ENCODE results near the gene MSRB1.
"Not testable (repeated sequence)": the region's sequence is repeated elsewhere in the genome, so short reads cannot be mapped to it uniquely, and the experiment has no call there.

Gene MSRB1

GRCh38 chr16:1914988-1915387, 28.0 kb downstream of the MSRB1 start:
- no peak for DNase-seq

DNA sequence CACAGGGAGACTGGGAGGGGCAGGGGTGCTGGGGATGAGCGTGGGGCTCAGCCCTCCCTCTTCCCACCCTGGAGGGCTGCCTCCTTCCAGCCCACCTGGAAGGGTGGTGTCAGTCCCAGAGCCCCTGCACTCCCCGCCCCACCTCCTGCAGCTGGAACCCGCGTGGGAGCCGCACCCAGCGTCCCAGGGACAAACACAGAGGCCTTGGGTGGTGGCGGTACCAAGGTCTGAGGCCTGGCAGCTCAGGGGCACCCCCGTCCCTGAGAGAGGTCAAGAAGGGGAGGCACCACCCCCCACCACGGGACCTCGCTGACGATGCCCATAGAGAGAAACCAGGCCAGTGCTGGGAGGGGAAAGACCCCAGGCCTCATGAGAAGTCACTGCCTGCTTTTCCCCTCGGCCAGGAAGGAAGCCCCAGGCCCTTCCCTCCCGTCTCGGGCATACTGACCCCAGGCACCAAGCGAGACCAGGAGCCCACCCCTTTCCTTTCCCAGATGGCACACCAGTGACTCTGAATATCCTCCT, 28.9 kb downstream of the MSRB1 start:
- no peak for DNase-seq

GRCh38 chr16:1913327-1914083, 29.5 kb downstream of the MSRB1 start:
- DNase-seq: no peak

DNA sequence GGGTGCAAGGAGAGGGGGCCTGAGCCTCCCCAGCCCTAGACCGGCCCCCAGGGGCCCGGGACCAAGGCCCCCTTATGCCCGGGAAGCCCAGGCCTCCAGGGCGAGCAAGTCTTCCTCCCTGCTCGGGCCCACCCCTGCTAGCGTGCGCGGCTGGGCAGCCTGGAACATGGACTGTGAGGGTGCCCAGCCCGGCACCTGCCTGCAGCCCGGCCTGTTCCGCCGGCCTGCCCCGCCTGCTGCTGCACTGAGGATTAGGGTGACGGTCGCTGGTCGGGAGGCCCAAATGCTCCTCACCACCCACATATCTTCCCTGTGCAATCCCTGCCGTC, 30.8 kb downstream of the MSRB1 start:
- no peak for DNase-seq

GRCh38 chr16:1911467-1912214, 31.4 kb downstream of the MSRB1 start:
- DNase-seq: no peak

DNA sequence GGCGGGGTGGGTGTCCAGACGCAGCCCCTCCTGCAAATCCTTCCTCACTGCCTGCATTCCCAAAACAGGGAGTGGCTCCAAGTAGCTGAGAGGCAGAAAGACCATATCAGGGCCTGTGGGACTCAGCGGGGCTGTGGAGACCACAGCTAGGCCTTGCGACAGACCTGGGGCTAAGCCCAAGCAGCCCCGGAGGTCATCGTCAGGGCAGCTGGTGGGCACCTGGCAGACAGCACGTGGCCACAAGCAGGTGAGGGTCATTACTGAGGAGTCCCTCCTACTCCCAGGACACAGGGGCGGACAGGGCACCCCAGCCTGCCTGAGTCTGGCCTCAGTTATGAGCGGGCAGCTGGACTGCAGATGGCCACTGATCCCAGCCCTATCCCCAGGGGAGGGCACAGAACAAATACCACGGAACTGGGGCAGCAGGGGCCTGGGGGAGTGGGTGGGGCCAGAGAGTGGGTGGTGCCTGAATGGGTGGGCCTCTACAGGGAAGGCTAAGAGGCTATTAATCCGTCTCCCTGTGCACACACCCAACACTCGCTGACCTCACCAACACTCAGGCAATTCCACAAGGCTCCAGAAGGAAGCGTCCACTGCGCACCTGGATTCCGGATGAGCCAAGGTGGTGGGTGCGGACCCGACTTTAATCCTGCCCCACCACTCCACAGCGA, 33.3 kb downstream of the MSRB1 start:
- DNase-seq: no peak

GRCh38 chr16:1908983-1909382, 34.0 kb downstream of the MSRB1 start:
- no peak for DNase-seq

GRCh38 chr16:1908184-1908583, 34.8 kb downstream of the MSRB1 start:
- DNase-seq: no peak

DNA sequence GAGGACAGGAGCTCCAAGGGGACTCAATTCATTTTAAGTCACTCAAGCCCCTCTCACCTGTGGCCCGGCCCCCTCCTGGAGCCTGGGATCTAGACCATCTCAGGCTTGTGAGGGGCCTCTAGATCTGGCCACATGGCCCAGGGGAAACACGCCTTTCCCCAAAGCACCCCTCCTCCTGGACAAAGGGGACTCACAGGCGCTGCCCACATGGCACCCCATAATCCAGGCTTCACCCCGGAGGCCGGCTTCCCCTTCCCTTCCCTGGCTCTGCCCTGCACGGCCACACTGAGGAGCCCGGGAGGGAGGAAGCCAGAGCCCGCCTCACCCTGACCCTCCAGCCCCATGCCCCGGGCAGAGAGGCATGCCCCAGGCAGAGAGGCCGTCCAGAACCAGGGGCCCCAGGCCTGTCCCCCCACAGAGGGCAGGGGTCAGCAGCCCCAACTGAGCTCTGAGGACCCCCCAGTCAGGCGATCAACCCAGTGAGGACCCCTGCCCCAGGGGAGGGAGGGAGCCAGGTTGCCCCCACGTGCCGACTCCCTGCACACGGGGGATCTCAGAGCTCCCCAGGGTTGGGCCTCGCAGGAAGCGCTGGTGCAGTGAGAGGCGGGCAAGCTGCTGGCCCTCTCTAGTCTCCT, 35.7 kb downstream of the MSRB1 start:
- DNase-seq: no peak

GRCh38 chr16:1906846-1907165, 36.2 kb downstream of the MSRB1 start:
- no peak for DNase-seq

- DNase-seq: no peak
Observed at GRCh38 chr16:1906055-1906845, 36.7 kb downstream of the MSRB1 start.

GRCh38 chr16:1903845-1904840, 38.9 kb downstream of the MSRB1 start:
- no peak for DNase-seq

DNA sequence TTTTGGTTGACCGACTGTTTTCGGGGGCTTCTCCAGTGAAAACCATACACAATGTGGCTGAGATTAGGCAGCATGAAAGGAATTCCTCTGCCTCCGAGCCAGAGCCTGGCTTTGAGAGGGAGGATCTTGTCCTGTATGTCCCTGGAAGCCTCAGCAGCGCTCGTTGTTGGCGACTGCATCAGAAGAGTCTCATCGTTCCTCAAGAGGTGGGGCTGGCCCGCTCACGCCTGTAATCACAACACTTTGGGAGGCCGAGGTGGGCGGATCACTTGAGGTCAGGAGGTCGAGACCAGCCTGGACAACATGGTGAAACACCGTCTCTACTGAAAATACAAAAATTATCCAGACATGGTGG, 39.8 kb downstream of the MSRB1 start:
- no peak for DNase-seq

DNA sequence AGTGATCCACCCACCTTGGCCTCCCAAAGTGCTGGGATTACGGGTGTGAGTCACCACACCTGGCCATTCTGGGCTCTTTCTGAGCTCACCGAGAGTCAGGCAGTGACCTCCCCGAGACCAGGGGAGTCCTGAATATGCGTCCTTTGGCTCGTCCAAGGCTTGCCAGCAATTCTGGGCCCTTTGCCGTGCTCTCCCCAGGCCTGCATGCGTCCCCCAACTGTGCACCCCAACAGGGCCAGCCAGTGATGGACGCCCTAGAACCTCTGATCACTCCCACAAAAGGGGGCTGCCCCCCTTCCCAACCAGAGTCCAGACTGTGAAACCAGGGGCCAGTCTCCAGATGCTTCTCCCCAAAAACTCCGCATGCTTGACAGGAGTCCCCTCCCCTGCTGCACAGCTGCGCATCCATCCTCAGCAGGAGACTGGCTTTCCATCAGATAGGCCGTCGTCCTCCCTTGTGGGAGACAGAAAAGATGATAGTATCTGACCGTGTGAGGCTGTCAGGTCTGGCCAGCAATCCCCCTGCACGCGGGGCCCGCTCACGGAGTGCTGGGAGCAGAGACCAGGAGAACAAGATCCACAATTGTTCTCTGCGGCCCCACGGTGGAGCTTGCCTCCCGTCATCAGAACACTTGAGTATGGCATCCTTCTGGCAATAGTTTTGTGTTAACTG, 40.3 kb downstream of the MSRB1 start:
- no peak for DNase-seq

GRCh38 chr16:1900452-1900774, 42.6 kb downstream of the MSRB1 start:
- no peak for DNase-seq

- DNase-seq: no peak
Observed at GRCh38 chr16:1899641-1900451, 43.2 kb downstream of the MSRB1 start.

DNA sequence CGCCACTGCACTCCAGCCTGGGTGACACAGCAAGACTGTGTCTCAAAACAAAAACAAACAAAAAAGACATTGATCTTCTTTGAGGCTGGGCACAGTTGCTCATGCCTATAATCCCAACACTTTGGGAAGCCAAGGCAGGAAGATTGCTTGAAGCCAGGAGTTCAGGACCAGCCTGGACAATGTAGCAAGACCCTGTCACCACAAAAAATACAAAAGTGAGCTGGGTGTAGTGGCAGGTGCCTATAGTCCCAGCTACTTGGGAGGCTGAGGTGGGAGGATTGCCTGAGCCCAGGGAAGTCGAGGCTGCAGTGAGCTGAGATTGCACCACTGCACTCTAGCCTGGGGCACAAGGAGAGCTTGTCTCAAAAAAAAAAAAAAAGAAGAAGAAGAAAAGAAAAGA, 45.3 kb downstream of the MSRB1 start:
- not testable (repeated sequence) for DNase-seq

- DNase-seq: no peak
Observed at GRCh38 chr16:1895949-1896675, 46.9 kb downstream of the MSRB1 start.

DNA sequence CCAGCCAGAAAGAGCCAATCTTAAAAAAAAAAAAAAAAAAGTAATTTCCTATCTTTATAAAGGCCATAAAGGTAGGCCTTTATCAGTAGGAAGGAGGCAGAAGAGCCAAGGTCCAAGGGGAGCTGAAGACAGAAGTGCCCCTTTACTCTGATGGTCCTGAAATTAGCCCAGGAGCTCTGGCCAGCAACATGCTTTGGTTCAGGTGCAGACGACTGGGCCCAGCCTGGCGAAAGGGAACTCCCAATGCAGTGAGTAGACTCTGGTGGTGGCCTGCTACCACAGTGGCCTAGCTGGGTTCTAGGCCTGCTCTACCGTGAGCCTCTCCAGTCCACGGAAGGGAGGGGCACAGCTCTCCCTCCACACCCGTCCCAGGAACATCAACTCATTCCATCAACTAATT, 47.9 kb downstream of the MSRB1 start:
- no peak for DNase-seq

DNA sequence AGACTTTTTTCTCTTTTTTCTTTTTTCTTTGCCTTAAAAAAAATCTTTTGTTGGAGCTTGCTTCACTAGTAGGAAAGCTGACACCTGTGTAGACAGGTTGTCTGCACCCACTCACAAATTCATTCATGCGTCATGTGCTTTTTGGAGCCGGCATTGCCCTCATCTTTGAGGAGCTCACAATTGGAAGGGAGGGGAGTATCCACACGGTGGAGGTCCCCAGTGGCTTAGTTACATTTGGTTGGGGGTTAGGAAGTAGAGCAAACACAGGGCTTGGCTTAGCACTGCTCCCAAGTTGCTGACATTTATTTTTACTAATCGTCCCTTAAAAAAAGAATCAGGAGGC, 52.3 kb downstream of the MSRB1 start:
- no peak for DNase-seq

All from fibroblast of upper back skin (primary cell).